ENCODE measurements around the gene OSBPL6. TPM values are rescaled to one million over a fixed set of nuclear protein-coding genes. Genes with fewer than 3 reads are reported as not detected.

Gene OSBPL6
- total and polyA plus RNA-seq, 9 of the 15 experiments (the other 6 are each of a cell fraction or from before 2014, with no cell fraction given): 3.4 to 12.7 (median 9.3) TPM

DNA sequence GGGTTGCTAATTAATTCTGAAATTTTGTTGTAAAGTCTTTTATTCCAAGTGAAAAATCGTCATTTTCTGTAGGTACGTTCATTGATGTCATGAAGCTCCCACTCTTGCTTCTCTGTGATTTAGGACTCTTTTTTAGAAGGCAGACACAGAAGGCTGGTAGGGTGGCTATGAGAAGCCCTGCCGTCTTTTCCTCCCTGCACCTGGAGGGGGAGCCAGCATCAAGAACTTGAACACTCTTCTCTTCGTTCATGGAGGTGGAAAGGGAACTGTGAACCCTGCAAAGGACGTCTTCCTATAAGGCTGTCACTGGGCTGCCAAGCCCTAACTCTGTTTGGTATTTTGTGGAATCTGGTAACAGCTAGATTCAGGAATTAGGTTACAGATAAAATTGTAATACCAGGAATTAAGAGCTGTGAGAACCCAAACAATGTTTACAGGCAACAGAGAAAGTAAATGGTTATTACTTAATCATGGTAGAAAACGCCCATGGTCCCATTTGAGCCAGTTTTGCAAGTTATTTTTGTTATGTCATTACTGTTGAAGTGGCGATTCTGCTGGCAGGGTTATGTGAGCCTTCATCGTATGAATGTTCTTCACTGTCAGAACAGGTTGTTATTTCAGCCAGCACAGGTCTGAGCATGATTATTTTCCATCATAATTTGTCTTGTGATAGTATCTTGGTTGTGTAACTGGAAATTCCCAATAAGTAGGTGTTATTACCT lies 112.2 kb downstream of the OSBPL6 start:
- in situ Hi-C loops (cut with MboI) (no loop called here), intact Hi-C loops (cut with micrococcal nuclease) (loop anchor here (1.0 to 10.0 kb wide), 4 partner anchors 89 to 388 kb away; partner anchors contain the start of gene FKBP7)
- no peaks in the 10 kb centered on the region for H3K9me3 ChIP-seq (replicated peaks; ENCODE audit: control insufficient read depth, insufficient read depth, low read depth, low read length)
- peak overlapping the region; percentile 70 for H2AFZ ChIP-seq (ENCODE audit: low read depth, low read length)
- H3K27me3 ChIP-seq (ENCODE audit: control insufficient read depth in 2 of 2, insufficient read depth in 2 of 2, low read length in 2 of 2): no peaks in the 10 kb centered on the region; a peak in 1 of 5 replicates
- no peaks in the 10 kb centered on the region for H3K36me3 ChIP-seq (ENCODE audit: control insufficient read depth, insufficient read depth, low read length)
- no peaks in the 10 kb centered on the region for H3K9me1 ChIP-seq (ENCODE audit: control insufficient read depth, insufficient read depth, low read length)
- FAIRE-seq (peak; percentile 88), ATAC-seq (peak; percentile 99), DNase-seq (ENCODE audit: extremely low read depth in 1 of 4, low spot score in 3 of 4) (peak; percentile 33 to 83 (median 56))
- no peak overlapping the region for H3K4me3 ChIP-seq
- 12% methylated on average over 8 of the region's 8 CpGs for WGBS (ENCODE audit: insufficient coverage, low coverage, missing lambda C conversion rate)
- H3K4me1 ChIP-seq (replicated peaks in 1 of 2; ENCODE audit: control insufficient read depth in 2 of 2, insufficient read depth in 2 of 2, low read length in 2 of 2): peaks cover 0 to 6% of the 10 kb centered on the region in 2 experiments; a peak in 2 of 5 replicates
- BruUV-seq (replicated peaks): no TSS peak
- 0 out of 2 replicates have a peak overlapping the region, but pooled peaks have one; percentile 17 for H3K4me2 ChIP-seq (ENCODE audit: insufficient read depth, low read length)
- CTCF ChIA-PET (ENCODE audit: low intra/inter-chr PET ratio): interaction anchor here (0.7 to 1.4 kb wide), 2 partner anchors 91 to 108 kb away, joined by 3 to 9 read pairs; no protein-coding TSS in a partner anchor
- POLR2A ChIA-PET: no interaction called here
- no peak overlapping the region for H3K9ac ChIP-seq (ENCODE audit: insufficient read depth in 1 of 2, low read depth in 2 of 2, low read length in 2 of 2)
- no peak overlapping the region for H3K27ac ChIP-seq (ENCODE audit: extremely low read depth, low read depth, low read length)
- no peaks in the 10 kb centered on the region for H4K20me1 ChIP-seq (replicated peaks; ENCODE audit: control insufficient read depth, insufficient read depth, low read length)
- no peaks in the 10 kb centered on the region for H3K79me2 ChIP-seq (ENCODE audit: control insufficient read depth, insufficient read depth, low read length)
- no peak for TF ChIP-seq BMI1 (IDR thresholded peaks at IDR 0.05; ENCODE audit: low read length)
- no peak for TF ChIP-seq ZBTB17 (CRISPR knock-in tag; IDR thresholded peaks at IDR 0.05)
- TF ChIP-seq SMARCA4 (IDR thresholded peaks at IDR 0.05): no peak
- no peak for TF ChIP-seq SNIP1 (IDR thresholded peaks at IDR 0.05; ENCODE audit: low read depth)
- TF ChIP-seq ZBTB12 (CRISPR knock-in tag; IDR thresholded peaks at IDR 0.05): no peak
- no peak for TF ChIP-seq ATF2 (CRISPR knock-in tag; IDR thresholded peaks at IDR 0.05)
- no peak for TF ChIP-seq ZNF740 (CRISPR knock-in tag; IDR thresholded peaks at IDR 0.05)
- TF ChIP-seq ZNF740 (tag; IDR thresholded peaks at IDR 0.05): no peak
- TF ChIP-seq U2AF1 (optimal IDR thresholded peaks at IDR 0.05; ENCODE audit: low read depth, low read length): no peak
- TF ChIP-seq, protein P1, sequence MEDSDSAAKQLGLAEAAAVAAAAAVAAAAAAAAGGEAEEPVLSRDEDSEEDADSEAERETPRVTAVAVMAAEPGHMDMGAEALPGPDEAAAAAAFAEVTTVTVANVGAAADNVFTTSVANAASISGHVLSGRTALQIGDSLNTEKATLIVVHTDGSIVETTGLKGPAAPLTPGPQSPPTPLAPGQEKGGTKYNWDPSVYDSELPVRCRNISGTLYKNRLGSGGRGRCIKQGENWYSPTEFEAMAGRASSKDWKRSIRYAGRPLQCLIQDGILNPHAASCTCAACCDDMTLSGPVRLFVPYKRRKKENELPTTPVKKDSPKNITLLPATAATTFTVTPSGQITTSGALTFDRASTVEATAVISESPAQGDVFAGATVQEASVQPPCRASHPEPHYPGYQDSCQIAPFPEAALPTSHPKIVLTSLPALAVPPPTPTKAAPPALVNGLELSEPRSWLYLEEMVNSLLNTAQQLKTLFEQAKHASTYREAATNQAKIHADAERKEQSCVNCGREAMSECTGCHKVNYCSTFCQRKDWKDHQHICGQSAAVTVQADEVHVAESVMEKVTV (CRISPR knock-in tag; IDR thresholded peaks at IDR 0.05): peak; percentile 52
- TF ChIP-seq KLF1 (tag; IDR thresholded peaks at IDR 0.05): no peak
- TF ChIP-seq HDAC1 (IDR thresholded peaks at IDR 0.05): no peak
- TF ChIP-seq, protein P2, sequence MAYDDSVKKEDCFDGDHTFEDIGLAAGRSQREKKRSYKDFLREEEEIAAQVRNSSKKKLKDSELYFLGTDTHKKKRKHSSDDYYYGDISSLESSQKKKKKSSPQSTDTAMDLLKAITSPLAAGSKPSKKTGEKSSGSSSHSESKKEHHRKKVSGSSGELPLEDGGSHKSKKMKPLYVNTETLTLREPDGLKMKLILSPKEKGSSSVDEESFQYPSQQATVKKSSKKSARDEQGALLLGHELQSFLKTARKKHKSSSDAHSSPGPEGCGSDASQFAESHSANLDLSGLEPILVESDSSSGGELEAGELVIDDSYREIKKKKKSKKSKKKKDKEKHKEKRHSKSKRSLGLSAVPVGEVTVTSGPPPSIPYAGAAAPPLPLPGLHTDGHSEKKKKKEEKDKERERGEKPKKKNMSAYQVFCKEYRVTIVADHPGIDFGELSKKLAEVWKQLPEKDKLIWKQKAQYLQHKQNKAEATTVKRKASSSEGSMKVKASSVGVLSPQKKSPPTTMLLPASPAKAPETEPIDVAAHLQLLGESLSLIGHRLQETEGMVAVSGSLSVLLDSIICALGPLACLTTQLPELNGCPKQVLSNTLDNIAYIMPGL (CRISPR knock-in tag; IDR thresholded peaks at IDR 0.05): no peak
- no peak for TF ChIP-seq CHD1 (IDR thresholded peaks at IDR 0.05; ENCODE audit: low read length)
- no peak for TF ChIP-seq ZC3H4 (CRISPR knock-in tag; IDR thresholded peaks at IDR 0.05; ENCODE audit: borderline replicate concordance)
- no peak for TF ChIP-seq MEF2D (tag; conservative IDR thresholded peaks at IDR 0.05; ENCODE audit: low read depth)
